Aorta (tissue), 5 donors: ENCODE data around the gene PDE4D. TPM values are rescaled to one million over a fixed set of nuclear protein-coding genes. Genes with fewer than 3 reads are reported as not detected.

ENCODE experiments used
- ATAC-seq: fragments of 200-7000 bp; cut with Tn5 transposase; one replicate; pipeline ENCODE4 v1.9.1; 2022; ENCODE audit warnings: moderate library complexity; ENCODE audit not compliant: low FRiP score
- DNase-seq, 2 donors: peaks; one replicate each; pipeline ENCODE4 v3.0.0-alpha.2; 2020
- H3K27ac ChIP-seq, 2 donors: one replicate each; pipeline ENCODE4 v1.5.1; 2013; ENCODE audit warnings: low read length in 2 of 2, mild to moderate bottlenecking in 2 of 2, moderate library complexity in 2 of 2, control low read depth in 1 of 2, inconsistent platforms in 1 of 2, low read depth in 1 of 2
- H3K27me3 ChIP-seq, 2 donors: one replicate each; pipeline ENCODE4 v1.6.1; 2013; ENCODE audit warnings: control low read depth in 1 of 2, low read length in 1 of 2, mild to moderate bottlenecking in 1 of 2, moderate library complexity in 1 of 2; ENCODE audit not compliant: insufficient read depth in 2 of 2, control insufficient read depth in 1 of 2
- H3K36me3 ChIP-seq, 2 donors: one replicate each; pipeline ENCODE4 v1.6.1; 2013; ENCODE audit warnings: control low read depth in 1 of 2, low read length in 1 of 2, mild to moderate bottlenecking in 1 of 2; ENCODE audit not compliant: insufficient read depth in 2 of 2, control insufficient read depth in 1 of 2
- H3K4me1 ChIP-seq, 2 donors: one replicate each; pipeline ENCODE4 v1.6.1; 2013; ENCODE audit warnings: low read length in 2 of 2, control low read depth in 1 of 2, mild to moderate bottlenecking in 1 of 2, moderate library complexity in 1 of 2; ENCODE audit not compliant: insufficient read depth in 2 of 2, control insufficient read depth in 1 of 2
- H3K4me3 ChIP-seq, 2 donors: one replicate each; pipeline ENCODE4 v1.5.1; 2013; ENCODE audit warnings: low read length in 2 of 2, control low read depth in 1 of 2, mild to moderate bottlenecking in 1 of 2
- H3K9me3 ChIP-seq: one replicate; pipeline ENCODE4 v1.6.1; 2013; ENCODE audit warnings: mild to moderate bottlenecking, low read length; ENCODE audit not compliant: control insufficient read depth
- WGBS, 2 donors: extraction: QIAGEN DNeasy Blood & Tissue Kit; methylation state at CpG; one replicate each; pipeline ENCODE4 v1.1.7; 2013; 5-methylcytosine and 5-hydroxymethylcytosine counted together
- intact Hi-C, 2 donors: fragments of 100-400 bp; cut with DNase I; formaldehyde crosslinking; loops; one replicate each; pipeline versions ENCODE4 v1.14.2 to v1.15.0; 2022
- polyA plus RNA-seq, 2 donors: library from polyadenylated mRNA; stranded (reverse); fragments of 200-250 nt; gene quantifications; one replicate each; pipeline ENCODE4 v1.2.3, GENCODE V29; 2013
- total RNA-seq, 2 donors: library from RNA; stranded (reverse); fragmentation: NEBNext Ultra II Directional; extraction: Animal tissue kit (Norgen Biotek cat#: 25700); gene quantifications; one replicate each; pipeline ENCODE4 v1.2.1, GENCODE V29; 2021
- donor health status: healthy with polysubstance abuse.
- donor health status: Bipolar disorder and iron deficiency.
- donor health status: DM: no; HTN: no; CAD: no.
- donor health status: DM: no; HTN: no; CAD: no.
- donor health status: DM: yes; HTN: yes; CAD: no.

PDE4D gene
- total and polyA plus RNA-seq, 4 donors, result 2.4 to 112 (median 33.3) TPM

- DNase-seq (no peak), ATAC-seq (no peak)
- Histone ChIP-seq H3K27me3 (no peaks in the 10 kb centered on the region), H3K4me3 (no peak overlapping the region), H3K4me1 (no peaks in the 10 kb centered on the region), H3K27ac (no peak overlapping the region), H3K9me3 (no peaks in the 10 kb centered on the region), H3K36me3 (no peaks in the 10 kb centered on the region)
- intact Hi-C loops, result loop anchor here in 1 of 2 donors (5.0 kb wide), 1 partner anchor 549 kb away; no protein-coding TSS in a partner anchor
- WGBS, 2 donors, result 15 to 20% methylated on average over 4 of the region's 4 CpGs
These were observed 60.1 kb downstream of the PDE4D start for GRCh38 chr5:59833448-59833847.

DNA sequence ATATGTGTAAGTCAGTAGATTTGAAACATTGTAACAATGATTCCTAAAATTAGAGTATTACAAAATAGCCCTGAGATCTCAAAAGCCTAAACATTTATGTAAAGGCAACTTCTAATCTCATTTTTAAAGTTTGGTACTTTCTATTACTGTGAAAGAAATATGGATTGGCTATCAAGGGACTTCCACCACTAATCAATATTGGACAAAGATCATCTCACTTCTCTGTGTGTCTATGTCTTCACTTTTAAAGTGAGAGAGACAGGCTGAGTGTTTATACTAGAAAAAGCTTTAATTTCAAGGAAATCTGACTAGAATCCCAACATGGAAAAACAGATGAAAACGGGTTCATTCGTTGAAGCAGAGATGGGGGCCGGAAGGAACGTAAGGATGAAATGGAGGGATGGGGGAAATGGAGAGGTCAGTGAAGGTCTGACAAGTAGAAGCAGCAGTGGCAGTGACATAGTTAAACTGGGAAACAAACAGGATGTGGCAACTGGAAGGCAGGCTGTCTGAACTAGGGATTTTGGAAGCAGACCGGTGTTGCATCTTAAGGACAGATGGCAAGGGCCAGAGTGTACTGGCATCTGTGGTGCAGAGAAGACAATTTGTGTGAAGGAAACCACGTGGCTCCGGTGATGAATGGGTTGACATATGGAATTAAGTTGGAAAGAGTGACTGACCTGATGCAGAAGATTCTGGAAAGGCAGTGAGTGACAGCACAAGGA lies 60.8 kb downstream of the PDE4D start:
- no peak overlapping the region for H3K4me3 ChIP-seq
- H3K9me3 ChIP-seq, result no peaks in the 10 kb centered on the region
- no peaks in the 10 kb centered on the region for H3K4me1 ChIP-seq
- no peaks in the 10 kb centered on the region for H3K36me3 ChIP-seq
- H3K27ac ChIP-seq, result no peak overlapping the region
- ATAC-seq (no peak), DNase-seq (no peak)
- no peaks in the 10 kb centered on the region for H3K27me3 ChIP-seq
- 73 to 83% methylated on average over 7 of the region's 7 CpGs for WGBS, 2 donors
- intact Hi-C loops, result loop anchor here in 1 of 2 donors (5.0 kb wide), 1 partner anchor 550 kb away; no protein-coding TSS in a partner anchor

DNA sequence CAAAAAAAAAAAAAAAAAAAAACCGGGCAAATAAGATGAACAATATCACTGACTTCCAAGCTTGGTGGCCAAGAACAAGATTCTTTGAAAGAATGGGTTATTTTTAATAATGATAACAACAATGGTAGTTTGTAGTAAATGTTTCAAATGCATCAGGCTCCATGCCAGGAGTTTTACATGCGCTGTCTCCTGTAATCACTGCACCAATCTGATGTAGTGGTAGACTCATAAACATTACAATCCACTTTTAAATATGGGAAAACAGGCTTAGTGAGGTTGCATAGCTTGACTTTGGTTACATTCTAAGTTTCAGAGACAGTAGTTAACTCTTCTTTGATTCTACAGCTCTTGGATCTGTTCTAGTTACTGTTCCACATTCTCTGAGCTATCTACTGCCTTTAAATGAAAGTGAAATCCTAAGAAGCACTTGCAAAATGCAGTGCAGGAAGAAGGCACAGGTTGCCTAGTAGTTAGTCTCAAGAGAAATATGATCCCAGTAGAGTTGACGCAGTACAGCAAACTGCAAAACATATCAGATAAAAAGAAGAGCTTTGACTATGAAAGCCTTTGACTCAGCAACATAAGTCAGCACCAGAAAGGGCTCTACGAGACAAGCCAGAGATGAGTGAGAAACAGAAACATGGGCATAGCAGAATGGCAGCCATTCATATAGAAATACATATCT lies 62.1 kb downstream of the PDE4D start:
- DNase-seq, result no peak
- Histone ChIP-seq H3K4me3 (no peak overlapping the region), H3K27ac (no peak overlapping the region), H3K4me1 (peaks cover 0 to 2% of the 10 kb centered on the region in 2 donors), H3K9me3 (no peaks in the 10 kb centered on the region), H3K36me3 (no peaks in the 10 kb centered on the region), H3K27me3 (no peaks in the 10 kb centered on the region)
- ATAC-seq, result no peak
- intact Hi-C loops, result loop anchor here in 1 of 2 donors (5.0 kb wide), 1 partner anchor 551 kb away; no protein-coding TSS in a partner anchor
- WGBS, 2 donors, result 62 to 69% methylated on average over 4 of the region's 4 CpGs

- WGBS, 2 donors, result 40 to 41% methylated on average over 2 of the region's 2 CpGs
- intact Hi-C loops, result loop anchor here in 1 of 2 donors (5.0 kb wide), 1 partner anchor 552 kb away; no protein-coding TSS in a partner anchor
- Histone ChIP-seq H3K27ac (no peak overlapping the region), H3K9me3 (no peaks in the 10 kb centered on the region), H3K4me3 (no peak overlapping the region), H3K27me3 (no peaks in the 10 kb centered on the region), H3K36me3 (no peaks in the 10 kb centered on the region), H3K4me1 (peaks cover 0 to 2% of the 10 kb centered on the region in 2 donors)
- DNase-seq (no peak), ATAC-seq (no peak)
These were observed 62.9 kb downstream of the PDE4D start for GRCh38 chr5:59830536-59831200.

DNA sequence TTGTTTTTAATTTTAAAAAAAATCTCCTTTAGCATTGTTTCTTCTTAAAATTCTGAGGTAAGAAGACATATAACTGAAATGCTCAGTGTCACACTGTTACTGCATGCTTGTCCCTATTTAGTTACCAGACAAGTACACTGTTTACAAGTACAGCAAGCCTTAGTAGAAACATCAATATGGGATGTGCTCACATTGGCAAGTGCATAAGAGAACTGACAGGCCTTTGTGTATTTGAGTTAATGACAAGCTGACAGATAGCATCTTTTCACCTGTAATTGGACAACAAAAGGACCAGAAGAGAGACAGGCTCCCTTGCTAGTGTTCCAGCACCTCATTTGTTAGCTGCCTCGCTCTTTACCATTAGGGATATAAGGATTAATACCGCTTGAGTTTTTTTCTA lies 63.6 kb downstream of the PDE4D start:
- WGBS, 2 donors, result 97 to 100% methylated on average over 2 of the region's 2 CpGs
- intact Hi-C loops, result loop anchor here in 1 of 2 donors (5.0 kb wide), 1 partner anchor 552 kb away; no protein-coding TSS in a partner anchor
- no peak overlapping the region for H3K27ac ChIP-seq
- DNase-seq (no peak), ATAC-seq (no peak)
- no peaks in the 10 kb centered on the region for H3K36me3 ChIP-seq
- peaks cover 0 to 2% of the 10 kb centered on the region in 2 donors for H3K4me1 ChIP-seq
- no peaks in the 10 kb centered on the region for H3K27me3 ChIP-seq
- no peak overlapping the region for H3K4me3 ChIP-seq
- no peaks in the 10 kb centered on the region for H3K9me3 ChIP-seq

DNA sequence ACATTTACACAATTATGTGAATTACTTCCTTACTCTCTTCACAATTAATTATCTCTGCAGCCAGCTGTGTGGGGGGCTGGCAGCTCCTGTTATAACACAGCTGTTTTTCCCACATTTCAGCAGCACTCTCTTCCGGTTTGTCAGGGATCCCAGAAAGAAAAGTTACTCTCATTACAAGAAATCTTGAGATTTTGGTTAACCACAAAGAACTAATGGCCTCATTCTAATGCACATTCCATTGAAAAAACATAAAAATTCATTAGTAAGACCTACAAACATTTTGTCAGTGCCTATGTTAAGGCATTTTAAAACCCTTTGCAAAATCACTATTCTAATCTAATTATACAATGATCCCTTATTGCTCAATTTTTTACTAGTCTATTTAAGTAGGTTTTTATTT lies 64.1 kb downstream of the PDE4D start:
- Histone ChIP-seq H3K27ac (no peak overlapping the region), H3K4me1 (peaks cover 0 to 2% of the 10 kb centered on the region in 2 donors), H3K27me3 (no peaks in the 10 kb centered on the region), H3K4me3 (no peak overlapping the region), H3K36me3 (no peaks in the 10 kb centered on the region), H3K9me3 (no peaks in the 10 kb centered on the region)
- DNase-seq (no peak), ATAC-seq (no peak)
- WGBS, 2 donors, result 82 to 86% methylated on average over 1 of the region's 1 CpG
- intact Hi-C loops, result no loop called here

DNA sequence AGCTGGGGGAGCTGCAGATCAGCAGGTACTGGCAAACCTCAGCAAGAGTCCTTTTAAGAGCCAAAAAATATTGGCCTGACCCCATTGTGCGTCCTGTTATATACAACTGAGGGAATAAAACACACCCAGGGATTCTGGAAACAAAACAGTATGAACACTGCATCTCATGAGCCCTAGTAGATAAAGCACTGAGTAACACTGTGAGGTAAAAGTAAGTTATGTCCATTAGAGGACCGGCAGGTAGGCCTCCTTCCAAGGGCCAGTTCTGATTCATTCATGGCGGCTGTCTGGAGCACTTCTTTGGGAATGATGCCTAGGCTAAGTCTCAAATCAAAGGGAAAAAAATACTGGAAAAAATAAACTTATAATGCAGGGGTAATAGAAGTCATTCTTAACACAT lies 64.9 kb downstream of the PDE4D start:
- H3K27ac ChIP-seq, result no peak overlapping the region
- no peaks in the 10 kb centered on the region for H3K27me3 ChIP-seq
- intact Hi-C loops, result no loop called here
- no peak overlapping the region for H3K4me3 ChIP-seq
- DNase-seq, result no peak
- H3K4me1 ChIP-seq, result peaks cover 0 to 2% of the 10 kb centered on the region in 2 donors
- no peaks in the 10 kb centered on the region for H3K36me3 ChIP-seq
- no peaks in the 10 kb centered on the region for H3K9me3 ChIP-seq
- 38 to 56% methylated on average over 3 of the region's 3 CpGs for WGBS, 2 donors
- no peak for ATAC-seq

GRCh38 chr5:59826996-59827395 lies 66.5 kb downstream of the PDE4D start:
- Histone ChIP-seq H3K9me3 (no peaks in the 10 kb centered on the region), H3K27me3 (no peaks in the 10 kb centered on the region), H3K36me3 (no peaks in the 10 kb centered on the region), H3K4me1 (peaks cover 0 to 2% of the 10 kb centered on the region in 2 donors), H3K4me3 (no peak overlapping the region), H3K27ac (no peak overlapping the region)
- intact Hi-C loops, result no loop called here
- ATAC-seq (no peak), DNase-seq (no peak)
- WGBS, 2 donors, result 86 to 88% methylated on average over 1 of the region's 1 CpG
